Measurements from ENCODE around the gene HOXA6. TPM values are rescaled to one million over a fixed set of nuclear protein-coding genes. Genes with fewer than 3 reads are reported as not detected.

The HOXA6 gene
- total and polyA plus RNA-seq, 2 donors from 2014 or later: 1.1 to 22.0 TPM

- DNase-seq: peak in 3 of 5 donors; percentile 66 to 93 (median 92)
- H3K4me3 ChIP-seq (ENCODE audit: low read length in 3 of 3): peak overlapping the region in 2 of 3 donors; percentile 69 to 94
- intact Hi-C loops (cut with DNase I): no loop called here
- H3K9me3 ChIP-seq (ENCODE audit: control insufficient read depth in 2 of 3, insufficient read depth in 1 of 3, low read length in 3 of 3): no peaks in the 10 kb centered on the region
- peaks cover 0 to 5% (median 4%) of the 10 kb centered on the region in 3 donors for H3K36me3 ChIP-seq (ENCODE audit: control insufficient read depth in 2 of 3, insufficient read depth in 3 of 3, low read length in 3 of 3)
- peak overlapping the region; percentile 85 to 97 for H3K27ac ChIP-seq (ENCODE audit: low read depth in 2 of 2, low read length in 2 of 2)
- H3K9ac ChIP-seq (ENCODE audit: low read length in 3 of 3): peak overlapping the region in 2 of 3 donors; percentile 92 to 94
- H3K27me3 ChIP-seq (ENCODE audit: control insufficient read depth, insufficient read depth, low read length): no peaks in the 10 kb centered on the region
- H3K4me1 ChIP-seq (ENCODE audit: control insufficient read depth in 2 of 3, insufficient read depth in 2 of 3, low read depth in 1 of 3, low read length in 3 of 3): peaks cover 10 to 16% (median 13%) of the 10 kb centered on the region in 3 donors
- TF ChIP-seq CTCF (IDR thresholded peaks at IDR 0.05; ENCODE audit: borderline replicate concordance, extremely low read depth, insufficient read depth): no peak
- no peak for FAIRE-seq
Observed at GRCh38 chr7:27111751-27112277, 35.8 kb downstream of the HOXA6 start.

DNA sequence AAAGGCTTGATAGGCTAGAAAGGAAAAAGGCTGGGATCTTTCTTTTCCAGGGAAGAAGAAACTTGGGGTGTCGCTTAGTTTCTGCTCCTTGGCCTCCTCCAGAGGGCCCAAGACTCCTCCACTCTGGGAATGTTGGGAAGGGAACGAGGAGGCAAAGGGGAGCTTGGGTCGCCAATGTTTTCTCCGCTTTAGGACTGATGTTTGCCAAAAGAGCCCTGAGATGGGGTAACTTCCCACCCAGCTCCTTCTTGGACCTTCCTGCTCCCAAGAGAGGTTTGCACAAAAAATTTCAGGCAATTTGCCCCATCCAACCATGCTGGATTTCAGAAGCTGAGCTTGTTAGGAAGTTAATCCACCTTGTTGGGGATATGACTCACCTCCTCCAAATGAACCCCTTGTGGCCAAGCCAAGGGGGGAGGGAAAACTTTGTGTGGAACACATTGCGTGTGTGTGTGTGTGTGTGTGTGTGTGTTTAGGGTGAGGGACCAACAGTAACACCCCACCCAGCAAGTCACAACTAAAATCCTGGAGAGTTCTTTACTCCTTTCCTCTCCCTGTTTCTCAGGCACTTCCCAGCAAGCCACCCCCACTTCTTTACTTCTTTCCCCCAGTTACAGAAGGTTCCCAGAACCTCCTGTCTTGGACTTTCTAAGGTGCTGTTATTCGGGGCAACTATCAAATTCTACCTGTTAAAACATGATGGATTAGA, 36.4 kb downstream of the HOXA6 start:
- DNase-seq: peak in 4 of 5 donors; percentile 51 to 68 (median 56)
- intact Hi-C loops (cut with DNase I): no loop called here
- no peak for FAIRE-seq
- Histone ChIP-seq H3K9ac (ENCODE audit: low read length in 3 of 3) (peak overlapping the region in 2 of 3 donors; percentile 92 to 94), H3K4me1 (ENCODE audit: control insufficient read depth in 2 of 3, insufficient read depth in 2 of 3, low read depth in 1 of 3, low read length in 3 of 3) (peaks cover 10 to 17% (median 13%) of the 10 kb centered on the region in 3 donors), H3K27me3 (ENCODE audit: control insufficient read depth, insufficient read depth, low read length) (no peaks in the 10 kb centered on the region), H3K4me3 (ENCODE audit: low read length in 3 of 3) (peak overlapping the region in 2 of 3 donors; percentile 26 to 69), H3K36me3 (ENCODE audit: control insufficient read depth in 2 of 3, insufficient read depth in 3 of 3, low read length in 3 of 3) (peaks cover 0 to 5% (median 4%) of the 10 kb centered on the region in 3 donors), H3K27ac (ENCODE audit: low read depth in 2 of 2, low read length in 2 of 2) (peak overlapping the region; percentile 85 to 97), H3K9me3 (ENCODE audit: control insufficient read depth in 2 of 3, insufficient read depth in 1 of 3, low read length in 3 of 3) (no peaks in the 10 kb centered on the region)
- no peak for TF ChIP-seq CTCF (IDR thresholded peaks at IDR 0.05; ENCODE audit: borderline replicate concordance, extremely low read depth, insufficient read depth)

DNA sequence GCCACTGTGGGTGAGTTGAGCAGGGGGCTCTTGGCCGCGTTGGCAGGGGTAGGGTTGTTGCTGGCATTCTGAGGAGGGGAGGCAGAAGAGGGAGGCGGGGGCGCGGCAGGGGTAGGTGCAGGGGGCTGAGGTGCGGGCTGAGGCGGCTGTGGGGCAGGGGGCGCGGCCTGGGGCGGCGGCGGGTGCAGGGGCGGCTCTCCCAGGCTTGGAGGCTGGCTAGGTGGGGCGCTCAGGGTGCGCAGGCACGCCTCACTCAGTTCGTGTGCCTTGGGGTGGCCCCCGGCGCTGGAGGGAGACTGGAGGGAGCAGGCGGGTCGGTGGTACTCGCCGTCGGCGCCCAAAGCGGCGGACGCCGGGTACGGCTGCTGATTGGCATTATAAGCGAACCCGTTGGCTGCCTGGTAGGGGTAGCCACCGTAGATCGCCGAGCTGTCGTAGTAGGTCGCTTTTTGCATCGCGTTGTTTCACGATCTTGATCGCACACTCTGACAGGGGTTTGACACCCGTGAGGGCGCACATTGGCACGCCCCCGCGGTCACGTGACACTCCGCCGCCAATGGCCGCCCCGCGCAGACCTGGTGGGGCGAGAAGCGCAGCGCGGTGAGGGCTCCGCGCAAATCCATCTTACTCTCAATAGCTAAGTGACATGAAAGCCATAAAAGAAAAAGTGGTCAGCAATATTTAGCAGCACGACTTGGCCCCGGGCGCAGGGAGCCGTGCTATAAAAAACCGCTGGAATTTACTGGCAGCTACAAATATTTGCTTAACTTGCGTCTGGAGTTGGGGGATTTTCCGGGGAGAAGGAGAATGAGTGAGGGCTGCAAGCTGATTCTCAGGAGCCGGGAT, 37.2 kb downstream of the HOXA6 start:
- H3K4me3 ChIP-seq (ENCODE audit: low read length in 3 of 3): peak overlapping the region in 2 of 3 donors; percentile 9 to 69
- TF ChIP-seq CTCF (IDR thresholded peaks at IDR 0.05; ENCODE audit: borderline replicate concordance, extremely low read depth, insufficient read depth): no peak
- peaks cover 16 to 20% (median 18%) of the 10 kb centered on the region in 3 donors for H3K4me1 ChIP-seq (ENCODE audit: control insufficient read depth in 2 of 3, insufficient read depth in 2 of 3, low read depth in 1 of 3, low read length in 3 of 3)

More for the DNA sequence above, 37.2 kb downstream of the HOXA6 start:
- Histone ChIP-seq H3K36me3 (ENCODE audit: control insufficient read depth in 2 of 3, insufficient read depth in 3 of 3, low read length in 3 of 3) (peaks cover 0 to 5% (median 4%) of the 10 kb centered on the region in 3 donors), H3K9me3 (ENCODE audit: control insufficient read depth in 2 of 3, insufficient read depth in 1 of 3, low read length in 3 of 3) (no peaks in the 10 kb centered on the region), H3K27me3 (ENCODE audit: control insufficient read depth, insufficient read depth, low read length) (no peaks in the 10 kb centered on the region), H3K27ac (ENCODE audit: low read depth in 2 of 2, low read length in 2 of 2) (peak overlapping the region; percentile 85 to 97), H3K9ac (ENCODE audit: low read length in 3 of 3) (peak overlapping the region in 2 of 3 donors; percentile 92 to 94)
- FAIRE-seq (no peak), DNase-seq (peak; percentile 91 to 95 (median 94))
- intact Hi-C loops (cut with DNase I): no loop called here

Measured in kidney (tissue), 14 donors.